Measurements from ENCODE around the gene BTRC.

DNA sequence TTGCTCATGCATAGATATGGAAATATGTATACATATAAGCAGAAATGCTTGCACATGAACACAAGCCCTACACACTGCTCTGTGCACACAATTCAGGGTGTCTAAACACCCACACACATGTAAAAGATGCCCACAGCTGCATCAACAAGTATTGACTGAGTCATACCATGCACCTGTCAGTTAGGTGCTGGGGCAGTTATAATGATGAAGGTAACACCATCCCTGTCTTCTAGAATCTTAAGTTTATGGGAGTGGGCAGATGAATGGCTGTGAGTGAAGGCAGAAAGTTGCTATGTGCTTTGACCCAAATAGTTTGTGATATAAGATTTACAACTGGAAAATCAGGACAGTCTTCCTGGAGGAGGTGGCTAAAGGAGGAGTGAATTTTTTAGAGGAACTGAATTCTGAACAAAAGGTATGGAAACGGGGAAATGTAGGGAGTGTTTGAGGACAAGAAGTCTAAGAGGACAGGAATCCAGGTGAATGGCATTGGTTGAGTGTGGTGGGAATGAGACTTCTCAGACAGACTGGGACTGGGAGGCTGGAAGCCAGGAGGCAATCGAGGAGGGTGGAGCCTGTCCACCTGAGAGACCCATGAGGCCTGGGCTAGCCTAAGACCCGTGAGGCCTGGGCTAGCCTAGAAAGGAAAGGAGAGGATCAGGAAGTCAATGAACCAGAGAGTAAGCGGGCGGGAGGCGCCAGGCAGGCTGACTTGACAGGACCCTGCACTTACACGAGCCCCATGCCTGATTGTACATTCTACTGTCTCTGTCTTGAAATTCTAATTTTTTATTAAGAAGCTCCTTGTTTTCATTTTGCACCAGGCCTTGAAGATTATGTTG lies 213.4 kb downstream of the BTRC start:
- TF ChIP-seq, protein P1, sequence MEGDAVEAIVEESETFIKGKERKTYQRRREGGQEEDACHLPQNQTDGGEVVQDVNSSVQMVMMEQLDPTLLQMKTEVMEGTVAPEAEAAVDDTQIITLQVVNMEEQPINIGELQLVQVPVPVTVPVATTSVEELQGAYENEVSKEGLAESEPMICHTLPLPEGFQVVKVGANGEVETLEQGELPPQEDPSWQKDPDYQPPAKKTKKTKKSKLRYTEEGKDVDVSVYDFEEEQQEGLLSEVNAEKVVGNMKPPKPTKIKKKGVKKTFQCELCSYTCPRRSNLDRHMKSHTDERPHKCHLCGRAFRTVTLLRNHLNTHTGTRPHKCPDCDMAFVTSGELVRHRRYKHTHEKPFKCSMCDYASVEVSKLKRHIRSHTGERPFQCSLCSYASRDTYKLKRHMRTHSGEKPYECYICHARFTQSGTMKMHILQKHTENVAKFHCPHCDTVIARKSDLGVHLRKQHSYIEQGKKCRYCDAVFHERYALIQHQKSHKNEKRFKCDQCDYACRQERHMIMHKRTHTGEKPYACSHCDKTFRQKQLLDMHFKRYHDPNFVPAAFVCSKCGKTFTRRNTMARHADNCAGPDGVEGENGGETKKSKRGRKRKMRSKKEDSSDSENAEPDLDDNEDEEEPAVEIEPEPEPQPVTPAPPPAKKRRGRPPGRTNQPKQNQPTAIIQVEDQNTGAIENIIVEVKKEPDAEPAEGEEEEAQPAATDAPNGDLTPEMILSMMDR (IDR thresholded peaks at IDR 0.05), result no peak
- TF ChIP-seq, protein P2, sequence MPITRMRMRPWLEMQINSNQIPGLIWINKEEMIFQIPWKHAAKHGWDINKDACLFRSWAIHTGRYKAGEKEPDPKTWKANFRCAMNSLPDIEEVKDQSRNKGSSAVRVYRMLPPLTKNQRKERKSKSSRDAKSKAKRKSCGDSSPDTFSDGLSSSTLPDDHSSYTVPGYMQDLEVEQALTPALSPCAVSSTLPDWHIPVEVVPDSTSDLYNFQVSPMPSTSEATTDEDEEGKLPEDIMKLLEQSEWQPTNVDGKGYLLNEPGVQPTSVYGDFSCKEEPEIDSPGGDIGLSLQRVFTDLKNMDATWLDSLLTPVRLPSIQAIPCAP (CRISPR knock-in tag; IDR thresholded peaks at IDR 0.05), result no peak
- TF ChIP-seq ATF1 (CRISPR knock-in tag; IDR thresholded peaks at IDR 0.05) (no peak), USF2 (CRISPR knock-in tag; IDR thresholded peaks at IDR 0.05) (no peak), NFYB (CRISPR knock-in tag; conservative IDR thresholded peaks at IDR 0.05; ENCODE audit: low read depth) (no peak), ETV6 (CRISPR knock-in tag; IDR thresholded peaks at IDR 0.05) (no peak), ATF2 (CRISPR knock-in tag; IDR thresholded peaks at IDR 0.05; ENCODE audit: borderline replicate concordance, low read depth) (no peak), JAZF1 (CRISPR knock-in tag; IDR thresholded peaks at IDR 0.05) (no peak), TEAD4 (CRISPR knock-in tag; IDR thresholded peaks at IDR 0.05) (no peak), SOX15 (CRISPR knock-in tag; IDR thresholded peaks at IDR 0.05) (no peak)
- TF ChIP-seq, protein P3, sequence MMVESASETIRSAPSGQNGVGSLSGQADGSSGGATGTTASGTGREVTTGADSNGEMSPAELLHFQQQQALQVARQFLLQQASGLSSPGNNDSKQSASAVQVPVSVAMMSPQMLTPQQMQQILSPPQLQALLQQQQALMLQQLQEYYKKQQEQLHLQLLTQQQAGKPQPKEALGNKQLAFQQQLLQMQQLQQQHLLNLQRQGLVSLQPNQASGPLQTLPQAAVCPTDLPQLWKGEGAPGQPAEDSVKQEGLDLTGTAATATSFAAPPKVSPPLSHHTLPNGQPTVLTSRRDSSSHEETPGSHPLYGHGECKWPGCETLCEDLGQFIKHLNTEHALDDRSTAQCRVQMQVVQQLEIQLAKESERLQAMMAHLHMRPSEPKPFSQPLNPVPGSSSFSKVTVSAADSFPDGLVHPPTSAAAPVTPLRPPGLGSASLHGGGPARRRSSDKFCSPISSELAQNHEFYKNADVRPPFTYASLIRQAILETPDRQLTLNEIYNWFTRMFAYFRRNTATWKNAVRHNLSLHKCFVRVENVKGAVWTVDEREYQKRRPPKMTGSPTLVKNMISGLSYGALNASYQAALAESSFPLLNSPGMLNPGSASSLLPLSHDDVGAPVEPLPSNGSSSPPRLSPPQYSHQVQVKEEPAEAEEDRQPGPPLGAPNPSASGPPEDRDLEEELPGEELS (CRISPR knock-in tag; IDR thresholded peaks at IDR 0.05), result no peak
